Measurements from ENCODE around the gene PLPP2.

Gene PLPP2

DNA sequence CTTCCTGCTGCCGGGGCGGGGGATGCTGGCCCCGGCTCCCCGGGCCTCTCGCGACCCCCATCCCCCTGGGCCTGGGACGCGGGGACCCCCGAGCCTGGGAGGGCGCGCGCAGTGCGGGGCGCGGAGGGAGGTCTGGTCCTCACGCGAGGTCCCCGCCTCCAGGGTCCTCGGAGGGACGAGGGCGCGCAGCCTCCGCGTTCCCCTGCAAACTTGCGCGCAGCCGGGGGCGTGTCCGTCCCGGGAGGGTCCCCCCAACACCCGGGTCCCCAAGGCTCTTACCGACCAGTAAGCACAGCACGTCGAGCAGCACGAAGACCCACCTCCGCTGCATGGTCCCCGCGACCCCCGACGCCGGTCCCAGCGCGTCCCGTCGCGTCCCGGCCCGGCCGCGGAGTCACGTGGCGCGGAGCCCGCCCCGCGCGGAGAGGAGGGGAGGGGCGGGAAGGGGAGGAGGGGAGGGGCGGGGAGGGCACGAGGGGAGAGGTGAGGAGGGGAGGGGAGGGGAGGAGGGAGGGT, at the start of gene PLPP2:
Gene PLPP2 (minus strand): TSS at position 398 of the 516 bp plus-strand sequence. CDS start 67 bp downstream, at position 331.
- no peak for DNase-seq (ENCODE audit: low read depth, low spot score)

- DNase-seq (ENCODE audit: low read depth, low spot score), result no peak
Measured at GRCh38 chr19:340620-341385, 49.6 kb upstream of the PLPP2 start.

- DNase-seq (ENCODE audit: low read depth, low spot score), result no peak
Measured at GRCh38 chr19:339262-339887, 48.2 kb upstream of the PLPP2 start.

GRCh38 chr19:338421-338820, 47.2 kb upstream of the PLPP2 start:
- DNase-seq (ENCODE audit: low read depth, low spot score), result no peak

DNA sequence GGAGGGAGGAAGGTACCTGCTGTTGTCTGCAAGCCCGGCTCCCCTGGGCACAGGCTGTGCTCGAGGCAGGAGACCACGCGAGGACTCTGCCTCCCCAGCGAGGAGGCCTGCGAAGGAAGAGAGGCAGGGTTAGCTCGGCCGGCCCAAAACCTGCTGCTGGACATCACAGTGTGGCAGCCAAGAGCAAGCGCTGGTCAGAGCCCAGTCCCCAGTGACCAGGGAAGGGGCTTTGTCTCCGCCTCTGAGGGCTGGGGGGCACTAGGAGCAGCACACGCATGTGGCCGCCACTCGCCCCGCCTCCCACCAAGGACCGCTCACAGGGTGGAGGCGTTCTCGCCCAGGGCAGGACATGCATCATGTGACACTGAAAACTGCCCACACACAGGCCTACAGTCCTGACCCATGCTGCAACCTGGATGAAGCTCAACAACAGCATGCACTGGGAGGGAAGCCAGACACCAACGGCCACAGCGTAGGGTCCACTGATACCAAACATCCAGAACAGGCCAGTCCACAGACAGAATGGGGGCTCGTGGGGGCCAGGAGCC, 44.9 kb upstream of the PLPP2 start:
- no peak for DNase-seq (ENCODE audit: low read depth, low spot score)

- no peak for DNase-seq (ENCODE audit: low read depth, low spot score)
Measured at GRCh38 chr19:335486-336066, 44.4 kb upstream of the PLPP2 start.

DNA sequence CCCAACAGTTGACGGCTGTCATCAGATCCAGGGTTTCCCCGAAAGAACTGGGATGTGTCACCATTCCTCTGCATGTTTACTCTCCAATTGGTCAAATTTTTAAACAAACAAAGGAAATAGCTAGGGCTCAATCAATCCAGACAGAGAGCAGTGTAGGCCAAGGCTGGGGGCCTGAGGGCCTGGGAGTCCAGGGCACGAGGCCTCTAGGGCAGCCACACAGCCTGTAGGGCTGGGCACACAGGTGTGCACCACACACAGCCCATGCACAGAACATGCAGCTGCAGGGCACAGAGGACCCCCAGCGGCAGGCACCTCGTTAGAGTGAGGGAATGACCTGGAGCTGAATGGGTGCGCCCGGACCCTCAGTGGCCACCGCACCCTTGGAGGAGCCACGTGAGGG, 43.9 kb upstream of the PLPP2 start:
- DNase-seq (ENCODE audit: low read depth, low spot score), result no peak

DNA sequence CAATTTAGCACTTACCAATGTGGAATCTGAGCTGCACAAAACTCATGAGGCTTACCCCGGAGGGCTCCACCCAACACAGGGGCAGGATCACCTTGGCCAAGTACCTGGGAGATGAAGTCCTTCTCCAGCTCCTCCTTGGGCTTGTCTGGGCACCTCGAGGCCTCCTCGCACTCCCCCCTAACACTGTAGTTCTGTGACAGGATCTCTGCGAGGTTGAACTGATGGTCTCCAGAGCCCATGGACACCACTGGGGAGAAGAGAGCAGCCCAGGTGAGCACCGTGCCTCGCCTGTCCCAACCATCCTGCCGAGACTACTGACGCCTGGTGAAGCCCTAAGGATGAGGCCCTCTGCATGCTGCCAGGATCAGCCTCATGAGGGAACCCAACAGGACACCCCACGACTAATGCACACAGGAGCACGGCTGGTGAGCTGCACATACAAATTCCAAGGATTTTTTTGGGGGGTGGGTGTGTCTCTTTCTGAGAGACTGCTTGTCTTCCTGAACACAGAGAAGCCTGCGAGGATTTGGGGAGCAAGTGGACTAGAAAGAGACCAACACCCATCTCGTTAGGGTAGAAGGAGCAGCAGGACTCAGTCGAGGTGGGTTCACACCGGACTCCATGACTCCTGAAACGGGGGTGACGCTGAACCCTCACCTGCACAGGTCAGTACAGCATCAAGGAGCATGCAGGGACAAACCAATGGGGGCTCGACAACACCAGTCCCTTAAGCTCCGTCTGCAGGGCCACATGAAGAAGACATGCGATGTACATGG, 43.3 kb upstream of the PLPP2 start:
- DNase-seq (ENCODE audit: low read depth, low spot score), result no peak

GRCh38 chr19:330503-330902, 39.3 kb upstream of the PLPP2 start:
- no peak for DNase-seq (ENCODE audit: low read depth, low spot score)

GRCh38 chr19:329876-330275, 38.7 kb upstream of the PLPP2 start:
- DNase-seq (ENCODE audit: low read depth, low spot score), result no peak

DNA sequence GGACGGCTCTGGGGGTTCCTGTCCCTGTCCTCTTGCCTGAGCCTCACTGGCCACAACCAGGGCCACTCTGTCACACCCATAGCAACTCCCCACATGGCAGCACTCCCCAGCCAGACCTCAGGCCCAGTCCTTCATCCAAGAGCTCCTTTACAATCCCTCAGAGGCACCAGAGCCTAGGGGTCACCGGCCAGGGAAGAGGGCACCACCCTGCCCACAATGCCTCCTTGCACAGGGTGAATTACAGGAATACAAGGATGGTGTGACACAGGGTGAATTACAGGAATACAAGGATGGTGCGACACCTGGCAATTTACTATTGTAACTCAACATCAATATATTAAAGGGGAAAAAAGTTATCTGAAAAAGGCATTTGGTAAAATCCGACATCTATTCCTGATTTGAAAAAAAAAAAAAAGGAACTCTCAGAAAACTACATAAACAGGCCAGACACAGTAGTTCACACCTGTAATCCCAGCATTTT, 36.9 kb upstream of the PLPP2 start:
- DNase-seq (ENCODE audit: low read depth, low spot score), result no peak

GRCh38 chr19:327291-328024, 36.3 kb upstream of the PLPP2 start:
- DNase-seq (ENCODE audit: low read depth, low spot score), result no peak

DNA sequence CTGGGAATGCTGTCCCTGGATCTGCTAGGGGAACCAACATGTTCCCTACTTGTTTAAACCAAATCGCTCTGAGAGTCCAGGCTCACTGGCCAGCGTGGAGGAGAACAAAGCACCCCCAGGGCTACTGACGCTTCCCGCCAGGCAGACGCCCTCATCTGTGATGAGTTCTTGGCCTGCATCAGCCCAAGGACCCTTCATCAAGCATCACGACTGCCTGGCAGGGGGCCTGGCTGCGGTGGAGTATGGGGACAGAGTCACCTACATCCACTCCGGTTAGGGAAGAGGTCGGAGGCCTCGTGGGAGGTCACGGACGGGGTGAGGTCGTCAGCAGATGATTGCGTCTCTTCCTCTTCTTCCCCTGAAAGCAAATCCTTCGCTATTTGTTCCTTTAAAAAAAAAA, 35.7 kb upstream of the PLPP2 start:
- DNase-seq (ENCODE audit: low read depth, low spot score), result no peak

- no peak for DNase-seq (ENCODE audit: low read depth, low spot score)
Measured at GRCh38 chr19:325937-326565, 34.8 kb upstream of the PLPP2 start.

DNA sequence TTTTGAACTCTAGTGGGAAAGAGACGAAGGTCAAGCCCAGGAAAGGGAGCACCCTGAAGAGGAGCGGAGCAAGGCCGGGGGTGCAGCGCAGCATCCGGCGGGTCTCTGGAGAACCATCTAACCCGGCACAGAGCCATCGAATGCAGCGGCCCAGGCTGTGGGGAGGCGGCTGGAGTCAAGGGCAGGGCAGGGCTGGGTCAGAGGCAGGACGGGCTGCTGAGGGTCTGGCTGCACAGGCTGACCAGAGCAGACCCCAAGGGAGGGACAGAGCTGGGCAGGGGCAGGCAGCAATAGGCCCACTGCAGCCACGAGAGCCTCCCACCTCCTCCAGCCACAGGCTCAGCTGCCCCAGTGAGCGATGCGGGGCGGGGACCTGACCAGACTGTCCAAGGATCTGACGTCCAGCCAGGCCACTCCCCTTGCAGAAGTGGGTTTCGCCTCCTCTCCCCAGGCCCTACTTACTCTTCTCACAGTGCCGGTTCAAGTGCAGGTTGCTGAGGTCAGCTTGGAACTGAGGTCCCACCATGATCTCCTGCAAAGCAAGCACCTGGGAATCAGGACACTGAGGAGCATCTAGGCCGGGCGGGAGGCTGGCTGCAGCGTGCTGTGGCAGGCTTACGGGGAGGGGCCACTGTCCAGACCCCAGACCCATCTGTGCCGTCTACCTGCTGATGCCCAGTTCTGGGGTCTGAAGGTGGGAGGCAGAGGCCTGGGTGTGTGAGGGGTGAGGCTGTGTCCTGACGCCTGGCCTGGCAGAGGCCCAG, 34.2 kb upstream of the PLPP2 start:
- DNase-seq (ENCODE audit: low read depth, low spot score), result no peak

DNA sequence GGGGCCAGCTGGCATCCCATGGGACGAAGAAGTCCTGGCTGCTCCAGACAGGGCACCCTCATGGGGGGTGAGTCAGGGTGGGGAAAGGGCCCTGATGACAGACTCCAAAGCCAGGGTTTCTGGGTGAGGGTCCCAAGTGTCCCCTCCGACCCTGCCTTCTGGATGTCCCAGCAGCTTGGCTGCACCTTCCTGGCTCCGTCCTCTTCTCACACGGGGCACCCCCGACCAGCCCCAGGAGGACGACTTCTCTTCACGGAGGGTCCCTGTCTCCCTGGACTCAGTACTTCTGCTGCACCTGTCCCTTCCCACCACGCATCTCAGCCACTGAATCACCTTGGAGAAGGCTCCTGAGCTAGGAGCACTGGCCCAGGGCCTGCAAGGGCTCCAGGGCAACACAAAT, 33.5 kb upstream of the PLPP2 start:
- no peak for DNase-seq (ENCODE audit: low read depth, low spot score)

DNA sequence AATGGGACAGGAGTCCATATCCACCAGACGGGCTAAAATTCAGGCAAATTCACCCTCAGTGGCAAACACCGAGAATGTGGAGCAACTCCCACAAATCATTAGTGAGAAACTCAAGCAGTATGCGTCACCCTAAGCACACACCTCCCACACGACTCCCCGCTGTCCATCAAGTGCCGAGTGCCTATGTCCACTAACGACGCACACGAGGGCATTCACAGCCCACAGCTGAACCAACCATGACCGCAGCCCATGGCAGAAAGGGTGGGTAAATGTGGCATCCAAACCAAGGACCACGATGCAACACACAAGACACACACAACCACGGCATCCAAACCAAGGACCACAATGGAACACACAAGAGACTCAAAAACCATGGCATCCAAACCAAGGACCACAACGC, 31.4 kb upstream of the PLPP2 start:
- no peak for DNase-seq (ENCODE audit: low read depth, low spot score)

DNA sequence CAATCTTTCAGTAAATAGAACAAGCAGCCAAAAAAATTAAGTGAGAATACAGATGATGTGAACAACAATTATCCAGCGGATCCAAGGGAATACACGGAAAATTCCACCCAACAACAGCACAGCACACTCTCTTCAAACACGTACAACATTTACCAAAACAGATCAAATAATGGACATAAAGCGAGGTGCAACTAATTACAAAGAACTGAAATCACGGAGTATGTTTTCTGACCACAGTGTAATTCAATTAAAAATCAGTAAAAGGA, 27.2 kb upstream of the PLPP2 start:
- DNase-seq (ENCODE audit: low read depth, low spot score), result no peak

DNA sequence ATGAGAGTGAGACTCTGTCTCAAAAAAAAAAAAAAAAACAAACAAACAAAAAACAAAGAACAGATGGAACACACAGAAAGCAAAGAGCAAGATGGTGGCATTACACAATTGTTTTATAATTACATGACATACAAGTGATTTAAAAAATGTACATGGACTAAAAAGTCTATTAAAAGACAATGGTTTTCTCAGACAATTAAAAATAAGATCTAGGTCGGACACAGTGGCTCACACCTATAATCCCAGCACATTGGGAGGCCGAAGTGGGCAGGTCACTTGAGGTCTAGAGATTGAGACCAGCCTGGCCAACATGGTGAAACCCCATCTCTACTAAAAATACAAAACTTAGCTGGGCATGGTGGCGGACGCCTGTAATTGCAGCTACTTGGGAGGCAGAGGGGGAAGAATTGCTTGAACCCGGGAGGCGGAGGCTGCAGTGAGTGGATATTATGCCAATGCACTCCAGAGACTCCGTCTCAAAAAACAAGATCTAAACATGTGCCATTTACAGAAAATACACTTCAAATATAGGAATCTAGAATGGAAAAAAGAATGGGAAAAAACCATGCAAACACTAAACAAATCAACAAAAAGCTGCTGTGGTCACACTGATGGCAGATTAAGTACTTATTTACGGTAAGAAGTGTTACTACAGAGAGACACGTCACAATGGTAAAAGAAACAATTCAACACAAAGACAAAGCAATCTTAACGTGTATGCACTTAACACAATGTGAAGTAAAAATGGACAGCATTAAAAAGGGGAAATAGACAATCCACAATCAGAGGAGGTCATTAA, 26.7 kb upstream of the PLPP2 start:
- DNase-seq (ENCODE audit: low read depth, low spot score), result no peak

Measured in activated CD4-positive, CD25-positive, alpha-beta regulatory T cell treated with anti-CD3 and anti-CD28 coated beads, Interleukin-2, amount 50 U/mL, for 16 hours (primary cell).